GM06990 (cell line): ENCODE results near the gene SUSD2.

ENCODE experiments used
- DNase-seq: peaks from one replicate; pipeline ENCODE4 v3.0.0-alpha.2; 2011; ENCODE audit not compliant: insufficient read length; ENCODE audit errors: extremely low read depth
- H3K27me3 ChIP-seq: replicated peaks from 2 replicates; pipeline ENCODE4 v1.6.0; 2011; ENCODE audit warnings: low read length; ENCODE audit not compliant: control insufficient read depth, insufficient read depth
- H3K36me3 ChIP-seq: 2 replicates; pipeline ENCODE4 v1.5.1; 2011; ENCODE audit warnings: low read length; ENCODE audit not compliant: control insufficient read depth, insufficient read depth
- H3K4me3 ChIP-seq: replicated peaks from 2 replicates; pipeline ENCODE4 v1.5.1; 2011; ENCODE audit warnings: low read depth, mild to moderate bottlenecking, control low read depth, low read length
- CTCF ChIP-seq: IDR thresholded peaks from 2 replicates; pipeline ENCODE4 v1.5.1; 2011; ENCODE audit warnings: low read length, control low read depth, mild to moderate bottlenecking, inconsistent platforms; ENCODE audit not compliant: insufficient read depth, poor library complexity, severe bottlenecking

SUSD2 gene

GRCh38 chr22:24155627-24156140 lies 25.6 kb upstream of the SUSD2 start:
- peaks cover 2% of the 10 kb centered on the region for H3K36me3 ChIP-seq
- H3K27me3 ChIP-seq = no peaks in the 10 kb centered on the region
- peak; percentile 59 for TF ChIP-seq CTCF
- DNase-seq = peak; percentile 71
- peak overlapping the region; percentile 84 for H3K4me3 ChIP-seq

GRCh38 chr22:24156141-24156912 lies 25.0 kb upstream of the SUSD2 start:
- DNase-seq = peak; percentile 81
- Histone ChIP-seq H3K4me3 (peak overlapping the region; percentile 84), H3K27me3 (no peaks in the 10 kb centered on the region), H3K36me3 (peaks cover 3% of the 10 kb centered on the region; the same call in 1 of the 2 replicates)
- peak; percentile 4 for TF ChIP-seq CTCF

DNA sequence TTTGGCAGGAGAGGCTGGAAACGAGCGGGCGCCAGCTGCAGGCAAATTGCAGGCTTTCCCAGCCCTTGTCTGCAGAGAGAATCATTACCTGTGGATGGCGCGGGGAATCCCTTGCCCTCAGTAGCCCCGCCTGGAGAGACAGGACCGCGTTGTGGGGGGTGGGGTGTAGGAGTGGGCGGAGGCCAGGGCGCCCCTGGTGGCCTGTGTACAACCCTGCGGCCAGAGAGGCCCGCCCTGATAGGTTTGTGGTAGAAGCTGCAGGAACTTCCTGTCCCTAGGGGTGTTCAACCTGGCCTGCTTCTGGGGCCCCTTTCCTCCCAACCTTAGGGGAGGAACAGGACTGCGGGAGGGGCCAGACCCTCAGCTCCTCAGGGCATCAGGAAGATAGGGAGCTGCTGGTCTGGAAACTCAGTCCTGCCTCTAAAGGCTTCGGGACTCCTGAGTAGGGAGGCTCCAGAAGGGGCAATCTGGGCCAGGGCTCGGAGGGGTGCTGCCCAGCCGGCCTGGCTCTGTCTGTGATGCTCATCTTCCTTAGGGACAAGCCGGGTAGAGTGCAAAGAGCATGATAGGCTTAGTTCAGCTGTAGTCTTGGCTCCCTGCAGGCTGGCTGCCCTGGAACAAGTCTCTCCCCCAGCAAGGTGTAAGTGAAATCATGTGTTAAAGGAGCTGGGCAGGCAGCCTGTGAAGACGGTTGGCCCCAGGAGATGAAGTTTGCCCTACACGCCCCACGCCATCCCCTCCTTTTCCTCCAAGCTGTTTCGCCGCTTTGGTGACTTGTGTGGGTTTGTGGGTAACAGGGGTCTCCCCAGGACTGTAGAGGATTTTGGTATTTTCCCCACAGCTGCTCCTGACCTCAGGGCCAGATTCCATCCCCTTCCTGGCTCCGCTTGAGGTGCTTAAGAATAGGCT lies 24.1 kb upstream of the SUSD2 start:
- TF ChIP-seq CTCF = peak; percentile 96
- peaks cover 6% of the 10 kb centered on the region for H3K36me3 ChIP-seq
- DNase-seq = peak; percentile 91
- H3K4me3 ChIP-seq = peak overlapping the region; percentile 84
- no peaks in the 10 kb centered on the region for H3K27me3 ChIP-seq

DNA sequence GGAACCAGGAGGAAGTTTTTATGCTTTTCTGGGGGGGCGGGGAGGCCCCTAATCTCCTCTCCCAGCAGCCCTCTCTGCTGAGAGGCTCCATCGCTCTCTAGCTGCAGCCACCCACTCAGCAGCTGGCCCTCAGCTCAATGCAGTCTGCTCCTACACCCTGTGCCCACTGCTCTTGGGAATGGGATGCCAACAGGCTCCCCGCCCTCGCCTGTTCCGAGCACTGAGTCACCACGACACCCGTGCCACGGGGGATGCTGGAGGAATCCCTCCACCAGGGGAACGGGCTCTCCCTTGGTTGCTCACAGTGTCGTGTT lies 23.5 kb upstream of the SUSD2 start:
- peaks cover 6% of the 10 kb centered on the region for H3K36me3 ChIP-seq
- no peaks in the 10 kb centered on the region for H3K27me3 ChIP-seq
- no peak for DNase-seq
- no peak overlapping the region for H3K4me3 ChIP-seq
- no peak for TF ChIP-seq CTCF

DNA sequence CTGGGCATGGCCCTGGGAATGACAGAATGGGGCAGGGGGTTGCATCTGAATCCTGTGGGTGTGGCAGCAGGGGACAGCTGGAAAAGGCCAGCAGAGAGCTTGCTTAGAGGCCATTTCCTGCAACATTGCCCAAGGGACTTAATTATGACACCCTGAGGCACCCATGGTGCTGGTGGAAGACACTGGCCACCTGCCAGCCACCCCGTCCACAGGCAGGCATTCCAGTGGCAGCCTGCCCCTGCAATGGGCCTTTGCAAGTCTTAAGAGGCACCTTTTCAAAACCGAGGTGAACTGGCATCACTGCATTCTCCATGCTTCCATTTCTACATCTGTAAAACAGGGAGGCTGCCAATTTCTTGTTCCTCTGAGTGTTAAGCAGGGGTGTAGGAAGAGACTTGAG lies 21.6 kb upstream of the SUSD2 start:
- no peak for DNase-seq
- peaks cover 14% of the 10 kb centered on the region for H3K36me3 ChIP-seq
- no peak for TF ChIP-seq CTCF

More for the DNA sequence above, 21.6 kb upstream of the SUSD2 start:
- Histone ChIP-seq H3K4me3 (no peak overlapping the region), H3K27me3 (no peaks in the 10 kb centered on the region)
